ENCODE data around the gene KCNA5.

The KCNA5 gene

DNA sequence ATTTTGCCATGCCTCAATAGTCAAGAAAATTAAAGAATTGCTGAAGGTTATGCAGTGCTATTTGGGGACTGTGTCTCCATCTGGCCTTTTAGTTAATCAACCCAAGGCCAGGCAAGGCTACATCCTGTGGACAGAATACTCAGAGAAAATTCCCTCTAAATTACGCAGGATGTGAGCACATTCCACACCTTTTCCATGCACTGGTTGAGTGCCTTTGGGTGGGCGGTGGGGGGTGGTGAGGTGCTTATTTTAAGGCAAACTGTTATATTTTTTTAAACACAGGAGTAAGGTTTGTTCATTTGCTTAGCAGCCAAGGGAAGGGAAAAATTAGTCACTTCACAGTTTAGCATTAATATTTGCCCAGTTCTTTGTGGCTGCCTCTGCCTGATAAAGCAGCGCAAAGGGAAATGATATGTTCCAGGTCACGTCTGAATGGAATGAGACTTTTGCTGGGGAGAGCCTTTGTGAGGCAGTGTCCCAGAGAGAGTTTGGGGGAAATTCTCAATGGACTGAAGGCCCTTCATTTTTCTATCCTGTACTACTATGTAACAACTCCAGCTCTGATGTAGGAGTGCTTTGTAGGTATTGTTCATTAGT lies 17.2 kb upstream of the KCNA5 start:
- FAIRE-seq: no peak
- DNase-seq (ENCODE audit: extremely low spot score, insufficient read length, low read depth): no peak

DNA sequence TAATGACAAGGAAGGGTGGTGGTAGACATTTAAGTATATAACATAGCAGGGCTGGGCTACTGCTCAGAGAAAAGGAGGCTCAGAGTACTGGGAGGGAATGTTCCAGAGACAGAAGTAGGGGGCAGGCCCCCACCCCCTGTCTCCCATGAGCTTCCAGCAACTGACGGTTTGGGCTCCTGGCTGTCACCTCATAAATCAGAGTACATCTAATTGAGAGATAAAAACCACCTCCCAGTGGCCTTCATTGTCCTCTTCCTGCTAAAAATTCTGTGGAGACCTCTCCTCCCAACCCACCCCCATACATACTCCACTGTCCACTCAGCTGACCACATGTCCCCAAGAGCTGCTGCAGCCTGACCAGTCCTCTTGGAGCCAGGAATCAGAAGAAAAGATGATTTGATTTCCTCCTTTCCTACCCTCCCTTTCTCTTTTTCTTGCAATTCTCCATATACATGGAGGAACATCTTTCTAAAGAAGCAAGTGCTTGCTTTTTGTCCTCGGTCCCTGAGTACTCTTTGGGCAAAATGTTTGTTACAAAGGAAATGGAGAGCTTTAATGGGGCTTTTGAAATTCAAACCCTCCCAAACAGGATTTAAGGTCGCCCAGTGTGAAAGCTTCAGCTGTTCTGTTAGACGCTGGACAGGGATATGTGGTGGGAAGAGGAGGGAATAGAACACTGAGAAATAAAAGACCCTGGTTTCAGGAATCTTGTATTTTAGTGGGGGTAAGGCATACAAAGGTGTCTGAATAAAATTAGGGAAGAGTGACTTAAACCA lies 16.4 kb upstream of the KCNA5 start:
- DNase-seq (ENCODE audit: extremely low spot score, insufficient read length, low read depth) (no peak), FAIRE-seq (no peak)

DNA sequence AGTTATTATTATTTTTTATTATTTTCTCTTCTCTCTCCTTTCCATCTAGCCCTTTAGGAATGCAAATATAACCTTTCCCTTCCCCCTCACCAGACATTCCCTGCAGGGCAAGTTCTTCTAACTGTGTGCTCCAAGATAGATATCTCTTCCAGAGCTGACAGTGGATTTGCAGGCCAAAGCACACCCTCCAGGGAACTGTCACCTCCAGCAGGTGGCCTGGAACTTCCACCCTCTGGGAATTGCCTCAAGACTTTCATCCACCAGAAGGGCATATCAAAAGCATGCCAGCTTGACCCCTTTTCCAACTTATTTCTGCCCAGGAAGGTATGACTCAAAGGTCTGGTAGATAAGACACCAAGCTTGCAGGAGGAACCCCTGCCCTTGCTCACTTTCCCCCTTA lies 13.6 kb upstream of the KCNA5 start:
- FAIRE-seq: no peak
- DNase-seq (ENCODE audit: extremely low spot score, insufficient read length, low read depth): no peak

DNA sequence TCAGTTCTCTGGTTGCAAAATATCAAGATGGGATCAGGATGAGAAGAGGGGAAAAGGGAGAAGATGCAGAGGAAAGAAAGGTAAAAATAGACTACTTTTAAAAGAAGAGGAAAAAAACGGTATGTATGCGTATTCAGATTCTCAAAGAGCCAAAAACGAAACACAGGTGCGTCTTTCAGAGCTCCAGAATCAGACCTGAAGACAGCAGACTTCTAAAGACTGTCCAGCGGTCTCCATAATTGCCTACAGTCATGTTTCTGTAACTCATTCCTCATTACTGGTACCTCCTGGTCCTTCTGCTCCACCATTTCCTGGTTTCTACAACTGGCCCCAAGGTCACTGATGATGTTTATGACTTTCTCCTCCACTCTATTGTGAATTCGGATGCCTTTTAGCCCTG lies 12.4 kb upstream of the KCNA5 start:
- DNase-seq (ENCODE audit: extremely low spot score, insufficient read length, low read depth) (no peak), FAIRE-seq (no peak)

DNA sequence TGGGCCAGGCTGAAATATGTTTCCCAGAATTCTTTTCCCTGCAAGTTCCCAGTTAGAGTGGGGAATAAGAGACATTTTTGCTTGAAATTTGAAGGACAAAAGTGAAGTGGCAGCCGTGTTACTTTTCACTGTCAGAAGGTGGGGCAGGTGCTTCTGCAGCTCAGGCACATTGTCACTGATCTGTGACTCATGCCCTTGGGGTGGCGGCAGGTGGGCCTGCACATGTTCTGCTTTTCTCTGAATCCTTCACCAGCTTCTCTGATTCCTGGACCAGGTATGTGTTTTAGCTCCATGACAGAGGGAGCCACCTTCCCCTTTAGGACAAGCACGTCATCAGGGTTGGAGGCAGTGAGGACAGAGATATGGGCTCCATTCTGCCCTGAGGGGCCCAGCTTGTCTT lies 11.7 kb upstream of the KCNA5 start:
- no peak for FAIRE-seq
- DNase-seq (ENCODE audit: extremely low spot score, insufficient read length, low read depth): no peak

DNA sequence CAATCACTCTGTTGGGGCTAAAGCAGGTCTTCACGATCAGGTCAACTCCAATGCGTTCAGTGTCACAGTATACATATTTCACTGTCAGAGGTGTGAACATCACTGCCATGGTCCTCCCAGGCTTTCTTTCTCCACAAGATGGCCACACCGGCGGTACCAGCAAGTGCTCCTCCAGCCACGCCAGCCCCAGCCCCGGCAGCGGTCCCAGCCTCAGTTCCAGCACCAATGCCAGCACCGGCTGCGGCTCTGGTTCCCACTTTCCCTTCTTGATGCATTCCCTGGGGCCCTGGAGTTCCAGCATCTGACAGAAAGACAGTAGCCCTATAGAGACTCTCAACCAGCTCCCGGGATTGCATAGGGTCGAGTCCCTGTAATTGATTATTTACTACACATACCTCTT lies 10.9 kb upstream of the KCNA5 start:
- FAIRE-seq (no peak), DNase-seq (ENCODE audit: extremely low spot score, insufficient read length, low read depth) (no peak)

DNA sequence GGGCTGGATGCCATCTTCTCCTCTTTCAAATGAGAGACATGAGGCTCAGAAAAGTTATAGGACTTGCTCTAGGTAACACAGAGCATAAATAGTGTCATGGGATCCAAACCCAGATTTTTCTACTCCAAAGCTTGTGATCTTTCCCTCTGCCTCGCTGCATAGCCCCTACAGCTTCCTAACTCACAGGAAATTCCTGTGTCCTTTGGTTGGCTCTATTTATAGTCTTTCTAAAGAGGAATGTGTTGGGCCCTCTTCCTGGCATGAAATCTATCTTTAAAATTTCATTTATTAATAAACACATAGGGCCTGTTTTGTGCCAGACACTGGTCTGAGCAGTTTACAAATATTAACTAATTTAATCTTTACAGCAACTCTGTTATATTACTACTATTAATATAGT lies 9.8 kb upstream of the KCNA5 start:
- FAIRE-seq (no peak), DNase-seq (ENCODE audit: extremely low spot score, insufficient read length, low read depth) (no peak)

DNA sequence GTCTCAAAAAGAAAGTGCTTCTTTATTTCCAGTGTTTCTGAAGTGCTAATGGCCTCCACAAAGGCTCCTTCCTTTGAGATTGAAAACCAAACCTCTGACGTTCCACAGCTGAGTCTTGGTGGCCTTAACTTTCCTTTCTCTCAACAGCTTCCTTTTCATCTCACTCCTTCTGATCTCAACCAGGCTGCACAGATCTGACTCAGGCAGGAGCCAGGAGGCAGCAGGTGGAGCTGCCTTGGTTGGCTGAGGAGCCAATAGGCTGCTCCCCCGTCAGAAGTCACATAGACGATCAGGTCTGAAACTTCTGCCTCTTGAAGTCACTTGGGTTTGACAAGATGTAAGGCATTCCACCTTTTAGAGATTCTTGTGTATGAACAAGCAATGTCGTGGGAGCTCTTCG lies 9.1 kb upstream of the KCNA5 start:
- DNase-seq (ENCODE audit: extremely low spot score, insufficient read length, low read depth): no peak
- no peak for FAIRE-seq

DNA sequence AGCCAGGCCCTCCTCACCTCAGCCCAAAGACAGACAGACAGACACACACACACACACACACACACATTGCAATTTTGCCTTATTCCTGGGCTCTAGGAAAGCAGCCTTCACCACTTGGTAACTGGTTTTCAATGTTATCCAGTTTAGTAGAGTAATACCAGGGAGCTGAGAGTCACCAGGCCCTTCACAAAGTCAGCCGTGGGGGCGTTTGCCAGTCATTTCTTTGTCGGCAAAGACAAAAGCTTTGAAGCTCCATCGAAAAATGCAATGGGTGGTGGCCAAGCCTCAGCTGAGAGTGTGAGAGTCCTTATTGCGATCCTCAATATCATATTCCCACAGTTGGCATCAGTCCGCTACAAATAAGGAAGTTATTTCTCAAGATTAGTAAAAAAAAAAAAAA lies 8.1 kb upstream of the KCNA5 start:
- FAIRE-seq: no peak
- DNase-seq (ENCODE audit: extremely low spot score, insufficient read length, low read depth): no peak

DNA sequence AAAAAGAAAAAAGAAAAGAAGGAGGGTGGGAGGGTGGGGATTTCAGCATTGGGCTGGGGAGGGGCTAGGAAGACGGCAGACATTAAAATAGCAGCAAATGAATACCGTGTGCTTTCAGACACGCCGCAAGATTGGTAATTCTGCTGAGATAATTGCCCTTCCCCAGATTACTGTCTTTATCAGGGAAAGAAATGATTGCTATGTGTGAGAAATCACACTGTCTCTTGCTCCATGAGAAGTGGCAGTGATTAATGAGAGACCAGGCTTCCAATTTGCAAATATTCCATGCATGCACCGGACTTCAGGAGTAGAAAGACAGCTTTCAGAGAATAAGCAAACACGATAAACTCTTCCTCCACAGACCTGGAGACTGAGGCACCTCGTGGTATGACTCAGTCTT lies 7.6 kb upstream of the KCNA5 start:
- DNase-seq (ENCODE audit: extremely low spot score, insufficient read length, low read depth) (no peak), FAIRE-seq (no peak)

DNA sequence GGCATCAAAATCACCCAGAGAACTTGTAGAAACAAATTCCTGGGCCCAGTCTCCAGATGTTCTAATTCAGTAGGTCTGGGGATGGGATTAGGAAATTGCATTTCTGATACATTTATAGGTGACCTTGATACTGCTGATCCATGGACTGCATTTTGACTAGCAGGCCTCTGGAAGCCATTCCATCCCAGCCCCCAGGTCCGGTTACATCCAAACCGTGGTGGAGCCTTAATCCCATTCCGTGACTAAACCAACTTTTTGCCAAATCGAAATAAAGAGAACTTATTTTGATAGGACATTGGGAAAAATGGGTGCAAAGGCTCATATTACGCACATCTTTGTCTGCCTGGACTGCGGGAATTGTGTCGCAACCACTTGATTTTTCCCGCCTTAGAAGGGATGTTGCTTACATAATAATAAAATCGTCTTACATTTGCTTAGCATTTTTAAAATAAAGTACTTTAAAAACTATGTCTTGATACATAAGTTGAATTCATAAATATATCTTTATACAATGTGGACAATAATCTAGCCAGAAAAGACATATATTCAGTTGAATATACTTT lies 5.8 kb upstream of the KCNA5 start:
- no peak for DNase-seq (ENCODE audit: extremely low spot score, insufficient read length, low read depth)
- FAIRE-seq: no peak

DNA sequence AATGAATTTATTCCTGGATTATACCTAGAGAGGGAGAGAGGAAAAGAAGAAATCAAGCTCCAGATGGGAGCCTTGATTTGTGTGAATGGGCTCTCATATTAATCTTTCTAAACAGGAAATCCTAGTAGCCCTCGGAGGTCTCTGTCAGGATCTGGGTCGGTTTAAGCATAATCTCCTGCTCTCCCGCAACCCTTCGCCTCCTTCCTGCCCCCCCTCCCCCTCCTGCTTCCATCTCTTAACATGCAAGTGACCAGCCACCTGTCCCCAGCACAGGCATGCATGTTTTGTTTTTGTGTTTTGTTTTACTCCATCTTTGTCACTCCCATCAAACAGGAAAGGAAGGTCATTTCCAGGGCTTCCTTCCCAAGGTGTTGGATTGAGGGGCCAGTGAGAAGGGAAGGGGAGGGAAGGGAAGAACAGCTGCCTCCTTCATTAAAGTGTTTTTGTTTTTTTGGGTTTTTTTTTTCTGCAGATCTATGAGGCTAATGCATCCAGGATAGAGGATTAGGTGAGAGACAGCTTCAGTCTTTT lies 4.8 kb upstream of the KCNA5 start:
- FAIRE-seq: no peak

DNA sequence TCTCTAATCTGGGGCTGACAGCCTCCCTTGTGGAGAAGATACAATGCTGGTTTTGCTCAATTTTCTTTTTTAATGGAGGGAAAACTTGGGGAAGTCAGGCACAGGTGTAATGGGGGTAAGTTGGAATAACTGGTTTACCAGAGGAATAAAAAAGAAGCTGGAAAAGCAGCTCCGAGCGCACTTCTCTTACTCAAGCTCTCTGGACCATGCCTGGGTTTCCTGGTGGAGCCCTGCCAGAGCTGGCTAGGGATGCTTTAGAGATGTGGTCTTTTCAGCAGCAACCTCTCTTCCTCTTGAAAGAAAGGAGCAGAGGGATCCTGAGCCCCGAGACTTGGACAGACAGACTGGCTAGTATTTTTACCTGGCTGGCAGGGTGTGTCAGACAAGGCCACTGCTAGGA lies 3.9 kb upstream of the KCNA5 start:
- DNase-seq (ENCODE audit: extremely low spot score, insufficient read length, low read depth): no peak

More for the DNA sequence above, 4.8 kb upstream of the KCNA5 start:
- no peak for DNase-seq (ENCODE audit: extremely low spot score, insufficient read length, low read depth)

DNA sequence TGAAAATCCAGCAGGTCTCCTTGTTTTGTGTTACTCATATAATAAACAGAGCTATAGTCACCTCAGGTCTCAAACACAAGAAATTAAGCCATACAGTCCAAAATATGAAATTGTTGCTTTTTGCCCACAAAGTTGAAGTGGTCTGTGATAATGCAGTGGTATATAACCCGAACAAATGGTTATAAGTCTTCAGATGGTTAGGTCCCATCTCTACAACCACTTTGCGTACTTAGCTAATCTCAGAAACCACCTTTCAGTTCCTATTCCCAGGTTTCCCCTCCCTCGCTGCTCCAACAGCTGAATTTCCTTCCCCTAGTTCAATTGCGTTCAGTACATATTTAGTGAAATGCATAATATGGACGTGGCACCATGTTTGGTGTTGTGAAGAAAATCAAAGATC lies 3.3 kb upstream of the KCNA5 start:
- no peak for FAIRE-seq
- DNase-seq (ENCODE audit: extremely low spot score, insufficient read length, low read depth): no peak

More for the DNA sequence above, 3.9 kb upstream of the KCNA5 start:
- FAIRE-seq: no peak

DNA sequence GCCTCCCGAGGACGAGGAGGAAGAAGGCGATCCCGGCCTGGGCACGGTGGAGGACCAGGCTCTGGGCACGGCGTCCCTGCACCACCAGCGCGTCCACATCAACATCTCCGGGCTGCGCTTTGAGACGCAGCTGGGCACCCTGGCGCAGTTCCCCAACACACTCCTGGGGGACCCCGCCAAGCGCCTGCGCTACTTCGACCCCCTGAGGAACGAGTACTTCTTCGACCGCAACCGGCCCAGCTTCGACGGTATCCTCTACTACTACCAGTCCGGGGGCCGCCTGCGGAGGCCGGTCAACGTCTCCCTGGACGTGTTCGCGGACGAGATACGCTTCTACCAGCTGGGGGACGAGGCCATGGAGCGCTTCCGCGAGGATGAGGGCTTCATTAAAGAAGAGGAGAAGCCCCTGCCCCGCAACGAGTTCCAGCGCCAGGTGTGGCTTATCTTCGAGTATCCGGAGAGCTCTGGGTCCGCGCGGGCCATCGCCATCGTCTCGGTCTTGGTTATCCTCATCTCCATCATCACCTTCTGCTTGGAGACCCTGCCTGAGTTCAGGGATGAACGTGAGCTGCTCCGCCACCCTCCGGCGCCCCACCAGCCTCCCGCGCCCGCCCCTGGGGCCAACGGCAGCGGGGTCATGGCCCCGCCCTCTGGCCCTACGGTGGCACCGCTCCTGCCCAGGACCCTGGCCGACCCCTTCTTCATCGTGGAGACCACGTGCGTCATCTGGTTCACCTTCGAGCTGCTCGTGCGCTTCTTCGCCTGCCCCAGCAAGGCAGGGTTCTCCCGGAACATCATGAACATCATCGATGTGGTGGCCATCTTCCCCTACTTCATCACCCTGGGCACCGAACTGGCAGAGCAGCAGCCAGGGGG lies 979 bp downstream of the KCNA5 start:
- DNase-seq (ENCODE audit: extremely low spot score, insufficient read length, low read depth): no peak
- no peak for FAIRE-seq

DNA sequence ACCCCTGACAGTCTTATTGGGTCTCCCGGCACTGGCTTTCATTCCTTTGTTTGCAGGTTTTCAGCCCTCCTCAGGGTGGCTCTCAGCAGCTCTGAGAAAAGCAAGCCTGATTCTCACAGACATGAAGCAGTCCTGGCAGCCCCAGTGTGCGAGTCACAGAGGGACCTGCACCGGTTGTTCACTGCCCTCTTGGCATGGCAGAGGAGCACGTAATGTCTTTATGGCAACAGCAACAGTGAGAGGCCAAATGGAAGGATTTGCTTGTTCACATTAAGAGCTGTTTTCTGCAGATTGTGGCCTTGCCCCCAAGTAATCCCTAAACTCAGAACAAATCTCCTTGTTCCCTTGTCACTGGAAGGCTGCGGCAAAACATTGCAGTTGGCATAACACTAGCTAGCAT lies 3.4 kb downstream of the KCNA5 start:
- FAIRE-seq: no peak
- no peak for DNase-seq (ENCODE audit: extremely low spot score, insufficient read length, low read depth)

DNA sequence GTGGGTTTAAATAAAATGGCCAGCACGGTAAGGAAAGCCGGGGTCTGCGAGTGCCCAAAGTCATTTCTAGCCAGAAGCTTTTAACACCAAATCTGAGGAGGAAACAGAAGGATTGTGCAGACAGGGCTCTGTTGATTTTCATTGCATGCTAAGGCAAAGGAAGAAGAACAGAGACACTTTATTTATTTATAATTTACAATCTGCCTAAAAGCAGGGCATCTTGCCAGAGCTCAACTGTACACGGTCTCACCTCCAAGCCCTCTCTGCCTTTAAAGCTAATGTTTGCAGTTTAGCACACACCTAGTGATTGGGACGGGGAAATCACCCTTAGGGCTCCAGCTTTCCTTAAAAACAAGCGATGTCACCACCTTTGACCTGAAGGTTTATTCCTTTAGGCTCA lies 4.0 kb downstream of the KCNA5 start:
- FAIRE-seq (no peak), DNase-seq (ENCODE audit: extremely low spot score, insufficient read length, low read depth) (no peak)

DNA sequence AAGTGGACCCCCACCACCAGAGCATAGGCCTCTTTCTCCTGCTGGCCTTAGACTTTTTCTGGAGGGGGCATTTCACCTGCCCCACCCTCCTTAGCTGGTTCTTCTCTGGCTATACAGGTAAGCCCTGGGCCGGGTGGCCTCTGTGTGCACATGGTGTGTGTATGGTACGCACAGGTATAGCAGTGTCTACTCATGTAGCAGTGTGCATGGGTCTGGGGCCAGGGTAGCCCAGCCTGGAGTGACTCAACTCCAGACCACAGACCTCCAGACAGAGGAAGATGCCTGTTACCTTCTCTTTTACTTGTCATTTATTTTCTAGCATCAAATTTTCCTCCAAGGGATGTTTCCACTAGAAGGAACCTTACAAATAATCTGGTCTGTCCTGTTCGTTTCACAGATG lies 6.9 kb downstream of the KCNA5 start:
- FAIRE-seq: peak; percentile 5
- no peak for DNase-seq (ENCODE audit: extremely low spot score, insufficient read length, low read depth)

DNA sequence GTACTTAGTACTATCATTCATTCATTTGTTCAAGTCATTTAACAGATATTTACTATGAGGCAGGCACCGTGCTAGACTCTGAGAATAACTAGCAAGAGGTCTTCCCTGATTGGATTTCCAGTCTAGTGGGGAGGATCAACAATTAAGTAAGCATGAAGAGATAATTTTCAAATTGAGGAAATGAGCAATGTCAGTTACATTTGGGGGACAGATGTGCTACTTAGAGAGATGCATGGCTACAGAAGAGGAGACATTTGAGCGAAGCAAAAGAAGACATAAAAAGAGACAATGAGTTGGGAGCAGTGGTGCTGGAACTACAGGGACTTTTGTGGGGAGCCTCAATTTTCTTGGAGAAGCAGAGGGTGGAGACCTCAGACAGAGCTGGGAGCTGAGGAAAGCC lies 7.7 kb downstream of the KCNA5 start:
- no peak for DNase-seq (ENCODE audit: extremely low spot score, insufficient read length, low read depth)
- FAIRE-seq: no peak

DNA sequence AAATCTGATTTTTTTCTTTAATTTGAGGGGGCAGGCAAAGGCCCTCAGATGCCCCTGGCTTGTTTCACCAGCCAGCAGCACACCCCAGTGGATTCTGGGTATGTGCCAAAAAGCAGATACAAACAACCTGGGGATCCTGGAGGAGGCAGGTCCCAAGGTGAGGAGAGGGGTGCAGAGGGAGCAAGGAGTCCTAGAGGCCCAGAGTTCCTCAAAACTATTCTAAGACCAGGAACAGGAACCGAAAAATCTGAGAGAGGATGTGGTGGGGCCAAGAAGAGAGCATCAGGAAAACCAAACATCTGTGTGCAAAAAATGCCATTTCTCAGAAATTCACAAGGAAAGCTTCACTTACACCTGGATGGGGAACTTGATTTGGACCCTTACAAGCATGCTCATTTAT lies 8.2 kb downstream of the KCNA5 start:
- no peak for DNase-seq (ENCODE audit: extremely low spot score, insufficient read length, low read depth)
- peak; percentile 85 for FAIRE-seq

DNA sequence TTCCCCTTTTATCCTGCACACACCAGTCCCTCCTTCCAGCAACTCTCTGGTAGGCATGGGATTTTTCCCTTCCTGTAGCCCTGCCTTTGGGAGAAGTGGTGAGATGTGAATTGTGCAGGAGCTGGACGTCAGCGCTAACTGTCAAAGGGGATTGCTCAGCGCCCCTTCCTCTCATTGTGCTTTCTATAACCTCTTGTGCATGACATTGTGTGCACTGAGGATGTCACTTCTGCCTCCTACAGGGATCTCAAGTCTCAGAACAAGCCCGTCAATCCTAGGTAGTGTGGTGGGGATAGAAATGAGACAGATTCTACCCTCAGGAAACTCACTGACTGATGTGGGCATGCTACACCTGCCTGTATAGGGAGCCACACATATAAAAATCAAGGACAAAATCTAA lies 8.7 kb downstream of the KCNA5 start:
- no peak for DNase-seq (ENCODE audit: extremely low spot score, insufficient read length, low read depth)
- no peak for FAIRE-seq

Data from GM18507 (cell line).